Islet of Langerhans (tissue), 1 donor: ENCODE results near the gene CASP2.
"Not testable (repeated sequence)": the region's sequence is repeated elsewhere in the genome, so short reads cannot be mapped to it uniquely, and the experiment has no call there.

ENCODE experiments used
- FAIRE-seq: peaks from one replicate; lab custom pipeline; 2011; peaks lifted over from hg19 to GRCh38; lab: Jason Lieb, UNC

CASP2 gene

GRCh38 chr7:143287935-143288826 is at the start of gene CASP2:
CASP2 (plus strand) TSS chr7:143288351; CDS start chr7:143288456, 105 bp downstream.
- FAIRE-seq: no peak

- FAIRE-seq: no peak
Measured at GRCh38 chr7:143239813-143240212, 48.3 kb upstream of the CASP2 start.

DNA sequence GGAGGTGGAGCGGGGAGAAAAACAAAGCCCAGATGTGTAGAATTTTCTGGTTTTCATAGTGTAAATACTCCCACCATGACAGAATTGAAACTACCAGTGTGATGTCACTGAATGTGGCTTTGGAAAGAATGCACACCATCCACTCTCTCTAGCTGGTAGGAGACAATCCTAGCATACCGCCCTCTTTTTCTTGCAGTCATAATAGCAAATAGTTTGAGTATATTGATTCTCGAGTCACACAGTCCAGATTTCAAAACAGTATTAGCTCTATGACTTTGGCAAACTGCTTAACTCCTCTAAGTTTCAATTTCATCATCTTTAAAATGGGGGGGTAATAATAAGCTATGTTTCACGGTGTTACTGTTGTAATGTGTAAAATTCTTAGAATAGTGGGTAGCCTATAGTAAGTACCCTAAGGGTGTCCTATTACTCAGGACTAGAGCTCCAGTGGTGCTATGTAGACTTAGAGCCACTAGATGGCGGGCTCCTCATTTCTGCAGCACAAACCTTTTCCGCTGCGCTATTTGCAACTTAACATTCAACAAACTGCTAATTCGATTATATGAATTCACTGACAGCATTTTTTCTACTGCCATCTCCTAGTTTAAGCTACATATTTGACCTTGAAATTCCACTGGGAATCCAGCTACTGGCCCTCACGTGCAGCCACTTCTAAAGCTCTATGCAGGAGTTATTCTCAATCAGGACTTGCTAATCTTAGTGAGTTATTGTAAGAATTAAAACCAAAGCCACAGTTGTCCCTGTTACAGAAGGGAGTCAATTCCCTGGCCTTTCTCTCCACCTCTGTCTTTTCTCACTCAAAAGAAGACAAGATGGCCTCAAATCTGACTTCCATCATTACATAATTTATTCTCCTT is 47.6 kb upstream of the CASP2 start:
- peak; percentile 65 for FAIRE-seq

- no peak for FAIRE-seq
Measured at GRCh38 chr7:143242306-143242705, 45.8 kb upstream of the CASP2 start.

DNA sequence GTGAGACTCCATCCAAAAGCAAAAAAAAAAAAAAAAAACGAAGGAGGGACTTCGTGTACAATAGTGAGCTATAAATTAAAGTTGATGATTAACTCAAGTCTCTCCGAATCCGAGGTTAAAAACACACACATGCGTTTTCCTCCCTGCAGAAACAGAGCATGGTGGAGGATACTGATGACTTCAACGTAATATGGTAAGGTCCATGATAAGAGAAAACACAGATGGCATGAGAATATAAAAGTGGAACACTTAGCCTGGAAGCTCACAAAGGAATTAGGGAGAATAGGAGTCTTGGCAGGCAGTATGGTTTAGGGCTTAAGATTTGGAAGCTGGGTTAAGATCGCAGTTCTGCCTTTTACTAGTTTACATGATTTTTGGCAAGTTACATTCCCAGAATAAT is 45.0 kb upstream of the CASP2 start:
- no peak for FAIRE-seq

DNA sequence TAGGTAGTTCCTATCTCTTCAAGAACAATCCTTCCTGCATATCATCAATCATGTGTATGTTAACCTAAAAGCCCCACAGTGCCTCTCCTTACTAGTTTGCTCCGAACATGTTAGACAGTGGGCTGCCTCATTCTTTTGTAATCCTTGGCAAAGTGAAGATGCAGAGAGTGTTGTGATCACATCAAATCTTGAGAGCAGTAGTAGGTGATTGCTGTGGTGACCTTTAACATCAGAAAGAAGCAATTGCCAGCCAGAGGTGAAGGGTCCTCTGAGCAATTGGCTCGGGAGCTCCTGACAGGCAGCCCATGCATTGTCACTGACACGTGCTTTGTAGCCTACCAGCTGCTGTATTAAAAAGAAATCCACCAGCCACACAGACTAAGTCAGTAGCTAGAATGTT is 44.5 kb upstream of the CASP2 start:
- no peak for FAIRE-seq

GRCh38 chr7:143244321-143244720 is 43.8 kb upstream of the CASP2 start:
- FAIRE-seq: no peak

DNA sequence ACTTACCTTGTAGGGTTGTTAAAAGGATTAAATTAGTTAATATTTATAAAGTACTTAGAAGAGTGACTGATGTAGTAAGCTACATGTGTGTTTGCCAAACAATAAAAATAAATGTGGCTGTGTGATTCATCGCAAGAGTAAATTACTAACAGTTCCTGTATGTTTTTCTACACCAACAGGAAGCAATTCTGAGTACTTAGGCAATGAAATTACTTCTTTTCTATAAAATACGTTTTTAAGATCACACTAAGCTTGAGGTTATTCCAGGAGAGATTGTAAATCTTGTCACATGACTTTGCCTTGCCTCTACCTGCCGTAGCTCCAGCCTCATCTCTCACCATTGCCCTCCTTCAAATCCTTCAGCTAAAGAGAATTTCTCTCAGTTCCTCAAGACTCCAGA is 43.0 kb upstream of the CASP2 start:
- FAIRE-seq: no peak

DNA sequence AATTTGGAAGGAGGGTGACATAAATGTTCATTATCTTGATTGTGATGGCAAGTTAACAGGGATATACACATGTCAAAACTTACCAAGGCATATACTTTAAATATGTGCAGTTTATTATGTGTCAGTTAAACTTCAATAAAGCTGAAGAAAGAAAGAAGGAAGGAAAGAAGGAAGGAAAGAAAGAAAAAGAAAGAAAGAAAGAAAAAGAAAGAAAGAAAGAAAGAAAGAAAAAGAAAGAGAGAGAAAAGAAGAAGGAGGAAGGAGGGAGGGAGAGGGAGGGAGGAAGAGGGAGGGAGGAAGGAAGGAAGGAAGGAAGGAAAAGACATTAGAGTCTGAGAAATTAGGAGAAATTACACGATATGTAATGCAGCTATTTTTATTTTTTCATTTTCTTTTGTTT is 40.8 kb upstream of the CASP2 start:
- FAIRE-seq: no peak

GRCh38 chr7:143248761-143249354 is 39.3 kb upstream of the CASP2 start:
- no peak for FAIRE-seq

- FAIRE-seq: no peak
Measured at GRCh38 chr7:143250199-143250598, 38.0 kb upstream of the CASP2 start.

DNA sequence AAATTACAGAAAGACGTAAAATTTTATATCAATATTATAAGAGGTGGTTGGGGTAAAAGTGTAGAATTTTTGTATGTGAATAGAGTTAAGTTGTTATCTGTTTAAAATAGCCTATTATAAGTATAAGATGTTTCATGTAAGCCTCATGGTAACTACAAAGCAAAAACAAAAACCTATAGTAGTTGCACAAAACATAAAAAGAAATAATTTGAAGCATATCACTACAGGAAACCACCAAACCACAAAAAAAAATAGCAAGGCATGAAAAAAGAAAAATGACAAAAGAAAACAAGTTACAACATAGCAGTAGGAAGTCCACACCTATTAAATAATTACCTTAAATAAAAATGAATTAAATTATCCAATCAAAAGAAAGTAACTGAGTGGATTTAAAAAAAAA is 37.3 kb upstream of the CASP2 start:
- no peak for FAIRE-seq

- no peak for FAIRE-seq
Measured at GRCh38 chr7:143252006-143252405, 36.1 kb upstream of the CASP2 start.

DNA sequence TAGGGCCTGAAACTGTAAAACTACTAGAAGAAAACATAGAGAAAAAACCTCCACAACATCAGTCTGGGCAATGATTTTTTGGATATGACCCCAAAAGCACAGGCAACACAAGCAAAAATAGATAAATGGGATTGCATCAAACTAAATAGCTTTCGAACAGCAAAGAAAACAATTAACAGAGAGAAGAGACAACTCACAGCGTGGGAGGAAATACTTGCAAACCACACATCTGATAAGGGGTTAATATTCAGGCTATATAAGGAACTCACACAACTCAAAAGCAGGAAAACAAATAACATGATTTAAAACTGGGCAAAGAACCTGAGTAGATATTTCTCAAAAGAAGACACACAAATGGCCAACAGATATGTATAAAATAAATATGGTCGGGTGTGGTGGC is 32.6 kb upstream of the CASP2 start:
- FAIRE-seq: no peak

- no peak for FAIRE-seq
Measured at GRCh38 chr7:143256325-143256724, 31.8 kb upstream of the CASP2 start.

DNA sequence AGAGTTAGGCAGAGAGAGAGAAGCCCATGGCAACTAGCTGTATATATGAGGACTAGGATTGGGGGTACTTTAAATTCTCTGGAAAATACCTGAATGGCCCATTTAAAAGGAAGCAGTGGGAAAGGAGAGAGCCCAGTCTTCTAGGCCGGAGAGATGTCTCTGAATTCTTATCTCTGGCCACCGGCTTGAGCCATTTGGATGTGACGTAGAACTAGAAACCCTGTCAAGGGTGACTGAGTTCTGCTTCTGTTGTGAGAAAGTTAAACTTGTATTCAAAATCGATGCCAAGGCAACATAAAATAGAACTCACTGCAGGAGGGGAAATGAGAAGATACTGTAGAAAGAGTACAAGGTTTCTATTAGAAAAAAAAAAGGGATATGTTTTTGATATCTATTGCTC is 31.2 kb upstream of the CASP2 start:
- no peak for FAIRE-seq

DNA sequence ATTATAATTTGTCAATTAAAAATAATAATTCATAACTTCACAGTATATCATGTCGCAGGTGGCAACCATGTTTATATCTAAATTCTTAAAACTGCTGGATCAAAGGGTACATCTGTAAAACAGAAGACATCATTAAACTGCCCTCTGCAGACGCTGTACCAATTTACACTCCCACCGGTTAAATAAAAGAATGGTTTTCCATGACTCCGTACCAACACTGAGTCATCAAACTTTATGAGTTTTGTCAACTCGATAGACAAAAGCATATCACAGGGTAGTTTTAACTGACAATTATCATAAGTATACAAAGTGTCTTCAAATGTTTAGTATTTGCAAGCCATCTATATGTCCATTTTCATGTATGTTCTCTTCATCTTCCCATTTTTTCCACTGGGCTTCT is 30.6 kb upstream of the CASP2 start:
- FAIRE-seq: no peak

GRCh38 chr7:143258831-143259230 is 29.3 kb upstream of the CASP2 start:
- FAIRE-seq: no peak

GRCh38 chr7:143259765-143260164 is 28.4 kb upstream of the CASP2 start:
- no peak for FAIRE-seq

DNA sequence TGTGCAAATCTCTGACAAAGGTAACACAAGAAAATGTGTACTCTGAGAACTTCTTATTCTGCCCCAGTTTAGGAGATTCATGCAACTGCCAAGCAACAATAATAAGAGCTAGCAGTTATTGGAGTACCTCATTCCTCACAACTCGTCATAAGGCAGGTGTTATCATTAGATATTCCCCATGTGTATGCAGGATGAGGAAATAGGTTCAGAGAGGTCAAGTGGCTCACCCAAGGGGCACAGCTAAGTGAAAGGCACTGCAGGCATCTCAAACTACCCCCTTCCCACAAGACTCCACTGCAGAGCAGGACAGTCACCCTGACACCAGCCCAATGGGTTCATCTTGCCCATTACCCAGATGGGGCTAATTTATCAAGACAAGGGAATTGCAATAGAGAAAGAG is 26.2 kb upstream of the CASP2 start:
- FAIRE-seq: no peak

DNA sequence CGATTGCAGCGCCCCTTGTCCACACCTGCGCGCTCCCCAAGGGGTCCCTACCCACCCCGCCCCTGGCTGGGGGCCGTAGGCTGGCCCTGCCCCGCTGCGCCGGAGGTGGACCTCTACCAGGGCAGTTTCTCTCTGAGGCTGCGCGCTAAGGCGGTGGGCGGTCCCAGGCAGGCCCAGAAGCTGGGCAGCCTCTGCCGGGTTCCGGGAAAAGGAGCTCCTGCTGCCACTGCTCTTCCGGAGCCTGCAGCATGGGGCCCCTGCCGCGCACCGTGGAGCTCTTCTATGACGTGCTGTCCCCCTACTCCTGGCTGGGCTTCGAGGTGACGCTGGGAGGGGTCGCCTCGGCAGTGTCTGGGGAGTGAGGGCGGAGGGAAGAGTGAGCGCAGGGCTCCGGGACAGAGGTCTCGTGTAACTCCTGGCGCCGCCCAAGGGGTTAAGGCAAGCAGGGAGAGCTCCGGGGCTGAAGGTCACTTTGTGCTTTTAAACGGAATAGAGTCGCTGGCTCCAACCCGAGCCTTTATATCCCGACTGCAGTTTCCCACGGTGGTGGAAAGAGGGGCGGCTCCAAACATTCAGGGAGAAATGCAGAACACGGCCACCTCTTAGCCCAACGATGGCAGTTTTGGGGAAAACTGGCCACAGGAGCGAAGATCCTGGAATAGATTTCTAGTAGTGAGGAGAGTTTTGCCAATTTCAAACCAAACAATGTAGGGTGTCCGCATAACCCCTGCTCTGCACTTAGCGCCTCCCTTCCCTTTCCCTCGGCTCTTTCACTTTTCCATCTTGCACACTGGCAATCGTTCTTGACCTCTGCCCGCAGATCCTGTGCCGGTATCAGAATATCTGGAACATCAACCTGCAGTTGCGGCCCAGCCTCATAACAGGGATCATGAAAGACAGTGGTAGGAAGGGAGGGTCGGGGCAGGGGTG is 24.6 kb upstream of the CASP2 start, which contains the start of gene GSTK1:
TSS of gene GSTK1 (plus strand) at position 176 of the 930 bp plus-strand sequence. CDS start at position 249, 73 bp downstream.
- no peak for FAIRE-seq

DNA sequence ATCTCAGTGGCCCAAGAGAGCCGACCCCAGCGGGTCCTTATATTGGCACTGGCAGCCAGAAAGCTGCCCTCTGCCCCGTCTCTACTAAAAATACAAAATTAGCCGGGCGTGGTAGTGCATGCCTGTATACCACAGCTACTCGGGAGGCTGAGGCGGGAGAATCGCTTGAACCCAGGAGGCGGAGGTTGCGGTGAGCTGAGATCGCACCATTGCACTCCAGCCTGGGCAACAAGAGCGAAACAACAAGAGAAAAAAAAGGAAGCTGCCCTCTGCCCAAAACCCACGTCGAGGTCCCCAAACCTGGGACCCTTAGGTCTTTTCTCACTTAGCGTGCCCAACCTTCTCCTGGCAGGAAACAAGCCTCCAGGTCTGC is 24.0 kb upstream of the CASP2 start:
- not testable (repeated sequence) for FAIRE-seq
